ENCODE results near the gene C7orf25.
A peak's percentile ranks its signal among the peaks of the same experiment; 100 is the strongest.

C7orf25 gene

GRCh38 chr7:42940985-42941847 is 29.3 kb upstream of the C7orf25 start:
- no peaks in the 10 kb centered on the region for H3K27me3 ChIP-seq (ENCODE audit: control insufficient read depth in 1 of 2, insufficient read depth in 2 of 2, low read length in 2 of 2)
- no peak overlapping the region for H3K27ac ChIP-seq (ENCODE audit: low read depth, low read length)
- no peaks in the 10 kb centered on the region for H3K9me3 ChIP-seq (ENCODE audit: low read length)
- H3K9ac ChIP-seq (ENCODE audit: low read length): no peak overlapping the region
- no peak overlapping the region for H3K4me3 ChIP-seq (ENCODE audit: low read depth in 1 of 2, low read length in 2 of 2)
- H3K4me1 ChIP-seq (ENCODE audit: insufficient read depth, low read length): no peaks in the 10 kb centered on the region
- peaks cover 25% of the 10 kb centered on the region for H3K36me3 ChIP-seq (ENCODE audit: insufficient read depth, low read length)

DNA sequence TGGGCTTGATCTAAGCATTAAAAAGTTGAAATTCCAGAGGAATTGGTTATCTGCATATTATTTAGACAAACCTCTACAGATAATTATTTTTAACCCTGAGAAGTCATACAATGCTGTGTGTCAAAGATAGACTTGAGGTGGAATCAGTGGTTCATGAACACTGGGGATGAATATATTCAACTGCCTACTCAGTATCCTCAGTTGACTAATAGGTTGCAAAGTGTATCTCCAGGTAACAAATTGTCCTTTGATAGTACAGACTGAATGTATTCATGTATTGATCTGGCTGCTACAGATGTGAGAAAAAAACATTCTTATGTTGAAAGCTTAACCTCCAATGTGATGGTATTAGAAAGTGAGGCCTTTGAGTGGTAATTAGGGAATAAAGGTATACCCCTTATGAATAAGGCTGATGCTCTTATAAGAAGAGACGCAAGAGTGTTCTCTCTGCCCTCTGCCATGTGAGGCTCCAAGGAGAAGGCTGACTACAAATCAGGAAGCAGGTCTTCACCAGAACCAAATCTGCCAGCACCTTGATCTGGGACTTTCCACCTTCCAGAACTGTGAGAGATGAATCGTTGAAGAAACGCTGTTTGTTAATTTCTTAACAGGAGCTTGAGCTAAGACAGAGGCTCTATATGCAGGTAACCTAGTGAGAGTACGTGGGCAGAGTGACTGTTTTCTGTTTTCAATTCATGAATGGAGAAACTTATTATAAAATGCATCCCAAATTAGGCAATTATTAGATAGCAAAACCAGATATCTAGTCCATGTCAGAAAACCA is 27.8 kb upstream of the C7orf25 start:
- Histone ChIP-seq H3K4me3 (ENCODE audit: low read depth in 1 of 2, low read length in 2 of 2) (no peak overlapping the region), H3K27ac (ENCODE audit: low read depth, low read length) (no peak overlapping the region), H3K4me1 (ENCODE audit: insufficient read depth, low read length) (no peaks in the 10 kb centered on the region), H3K36me3 (ENCODE audit: insufficient read depth, low read length) (peaks cover 32% of the 10 kb centered on the region), H3K9ac (ENCODE audit: low read length) (no peak overlapping the region), H3K27me3 (ENCODE audit: control insufficient read depth in 1 of 2, insufficient read depth in 2 of 2, low read length in 2 of 2) (no peaks in the 10 kb centered on the region), H3K9me3 (ENCODE audit: low read length) (no peaks in the 10 kb centered on the region)

DNA sequence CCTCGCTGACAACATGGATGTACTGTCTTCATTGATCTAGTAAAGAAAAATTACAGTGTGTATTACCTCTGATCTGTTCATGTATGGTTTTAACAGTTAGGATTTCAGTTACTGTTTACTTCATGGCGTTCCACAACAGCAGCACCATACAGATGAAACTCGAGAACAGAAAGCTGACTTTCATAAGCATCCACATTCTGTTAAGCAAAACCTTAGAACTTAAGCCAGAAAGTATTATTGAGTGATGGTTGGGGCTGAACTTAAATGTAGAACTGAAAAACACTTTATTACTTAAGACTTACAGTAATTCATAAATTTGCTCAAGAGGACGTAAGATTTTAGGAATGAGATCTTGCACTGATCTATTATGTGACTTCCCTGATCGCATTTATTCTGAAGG is 24.0 kb upstream of the C7orf25 start:
- peaks cover 32% of the 10 kb centered on the region for H3K36me3 ChIP-seq (ENCODE audit: insufficient read depth, low read length)
- H3K4me1 ChIP-seq (ENCODE audit: insufficient read depth, low read length): peaks cover 12% of the 10 kb centered on the region

DNA sequence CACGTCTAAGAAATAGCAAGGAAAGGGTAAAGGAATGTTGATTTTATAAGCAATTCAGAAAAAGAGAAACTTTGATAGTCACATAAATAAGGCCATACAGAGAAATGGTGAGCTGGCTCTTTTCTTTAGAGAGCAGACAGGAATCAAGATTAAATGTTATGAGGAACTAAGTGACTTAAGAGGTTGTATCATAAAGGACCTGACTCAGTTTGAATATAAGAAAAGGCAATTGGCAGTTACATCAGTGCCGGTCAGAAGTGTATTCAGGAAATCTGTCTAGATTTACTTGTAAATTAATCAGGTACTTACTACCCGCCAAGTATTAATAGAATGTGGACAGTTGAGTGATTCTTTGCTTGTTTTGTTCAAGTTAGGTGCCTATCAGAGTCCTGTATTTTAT is 22.4 kb upstream of the C7orf25 start:
- Histone ChIP-seq H3K27me3 (ENCODE audit: control insufficient read depth in 1 of 2, insufficient read depth in 2 of 2, low read length in 2 of 2) (no peaks in the 10 kb centered on the region), H3K27ac (ENCODE audit: low read depth, low read length) (no peak overlapping the region), H3K9me3 (ENCODE audit: low read length) (no peaks in the 10 kb centered on the region), H3K9ac (ENCODE audit: low read length) (no peak overlapping the region), H3K4me3 (ENCODE audit: low read depth in 1 of 2, low read length in 2 of 2) (no peak overlapping the region), H3K4me1 (ENCODE audit: insufficient read depth, low read length) (peaks cover 27% of the 10 kb centered on the region), H3K36me3 (ENCODE audit: insufficient read depth, low read length) (peaks cover 25% of the 10 kb centered on the region)

More for the DNA sequence above, 24.0 kb upstream of the C7orf25 start:
- Histone ChIP-seq H3K27me3 (ENCODE audit: control insufficient read depth in 1 of 2, insufficient read depth in 2 of 2, low read length in 2 of 2) (no peaks in the 10 kb centered on the region), H3K9me3 (ENCODE audit: low read length) (no peaks in the 10 kb centered on the region), H3K9ac (ENCODE audit: low read length) (no peak overlapping the region), H3K4me3 (ENCODE audit: low read depth in 1 of 2, low read length in 2 of 2) (no peak overlapping the region), H3K27ac (ENCODE audit: low read depth, low read length) (no peak overlapping the region)

GRCh38 chr7:42932811-42933591 is 21.1 kb upstream of the C7orf25 start:
- H3K4me1 ChIP-seq (ENCODE audit: insufficient read depth, low read length): peaks cover 32% of the 10 kb centered on the region
- no peaks in the 10 kb centered on the region for H3K27me3 ChIP-seq (ENCODE audit: control insufficient read depth in 1 of 2, insufficient read depth in 2 of 2, low read length in 2 of 2)
- H3K9ac ChIP-seq (ENCODE audit: low read length): peak overlapping the region; percentile 97
- peak overlapping the region; percentile 76 to 87 for H3K4me3 ChIP-seq (ENCODE audit: low read depth in 1 of 2, low read length in 2 of 2)
- H3K36me3 ChIP-seq (ENCODE audit: insufficient read depth, low read length): peaks cover 17% of the 10 kb centered on the region
- H3K9me3 ChIP-seq (ENCODE audit: low read length): no peaks in the 10 kb centered on the region
- peak overlapping the region; percentile 78 for H3K27ac ChIP-seq (ENCODE audit: low read depth, low read length)

- H3K36me3 ChIP-seq (ENCODE audit: insufficient read depth, low read length): peaks cover 12% of the 10 kb centered on the region
- H3K4me1 ChIP-seq (ENCODE audit: insufficient read depth, low read length): peaks cover 32% of the 10 kb centered on the region
Observed at GRCh38 chr7:42931834-42932651, 20.2 kb upstream of the C7orf25 start, which contains the start of the genes MRPL32 and PSMA2. Gene MRPL32, plus strand, starts transcription at chr7:42932376. Its CDS starts 11 bp downstream, at chr7:42932387. Gene PSMA2, minus strand, starts transcription at chr7:42932174. Its CDS starts 16 bp downstream, at chr7:42932158.

GRCh38 chr7:42931447-42931833 is 19.6 kb upstream of the C7orf25 start:
- Histone ChIP-seq H3K4me3 (ENCODE audit: low read depth in 1 of 2, low read length in 2 of 2) (peak overlapping the region; percentile 70 to 87), H3K36me3 (ENCODE audit: insufficient read depth, low read length) (peaks cover 13% of the 10 kb centered on the region), H3K27me3 (ENCODE audit: control insufficient read depth in 1 of 2, insufficient read depth in 2 of 2, low read length in 2 of 2) (no peaks in the 10 kb centered on the region), H3K9ac (ENCODE audit: low read length) (peak overlapping the region; percentile 97), H3K4me1 (ENCODE audit: insufficient read depth, low read length) (peaks cover 32% of the 10 kb centered on the region), H3K27ac (ENCODE audit: low read depth, low read length) (peak overlapping the region; percentile 29), H3K9me3 (ENCODE audit: low read length) (no peaks in the 10 kb centered on the region)

More at GRCh38 chr7:42931834-42932651, 20.2 kb upstream of the C7orf25 start, which contains the start of the genes MRPL32 and PSMA2:
- Histone ChIP-seq H3K9me3 (ENCODE audit: low read length) (no peaks in the 10 kb centered on the region), H3K27ac (ENCODE audit: low read depth, low read length) (peak within 1 kb of the TSS; percentile 78), H3K4me3 (ENCODE audit: low read depth in 1 of 2, low read length in 2 of 2) (peak within 1 kb of the TSS; percentile 76 to 87), H3K27me3 (ENCODE audit: control insufficient read depth in 1 of 2, insufficient read depth in 2 of 2, low read length in 2 of 2) (no peaks in the 10 kb centered on the region), H3K9ac (ENCODE audit: low read length) (peak within 1 kb of the TSS; percentile 97)

GRCh38 chr7:42930889-42931288 is 19.0 kb upstream of the C7orf25 start:
- Histone ChIP-seq H3K9me3 (ENCODE audit: low read length) (no peaks in the 10 kb centered on the region), H3K27me3 (ENCODE audit: control insufficient read depth in 1 of 2, insufficient read depth in 2 of 2, low read length in 2 of 2) (no peaks in the 10 kb centered on the region), H3K4me1 (ENCODE audit: insufficient read depth, low read length) (peaks cover 32% of the 10 kb centered on the region), H3K9ac (ENCODE audit: low read length) (no peak overlapping the region), H3K4me3 (ENCODE audit: low read depth in 1 of 2, low read length in 2 of 2) (peak overlapping the region; percentile 70 to 87), H3K27ac (ENCODE audit: low read depth, low read length) (peak overlapping the region; percentile 29), H3K36me3 (ENCODE audit: insufficient read depth, low read length) (peaks cover 16% of the 10 kb centered on the region)

GRCh38 chr7:42929449-42929848 is 17.6 kb upstream of the C7orf25 start:
- H3K4me1 ChIP-seq (ENCODE audit: insufficient read depth, low read length): peaks cover 32% of the 10 kb centered on the region
- H3K36me3 ChIP-seq (ENCODE audit: insufficient read depth, low read length): peaks cover 23% of the 10 kb centered on the region
- H3K9me3 ChIP-seq (ENCODE audit: low read length): no peaks in the 10 kb centered on the region
- H3K27me3 ChIP-seq (ENCODE audit: control insufficient read depth in 1 of 2, insufficient read depth in 2 of 2, low read length in 2 of 2): no peaks in the 10 kb centered on the region
- no peak overlapping the region for H3K9ac ChIP-seq (ENCODE audit: low read length)
- H3K4me3 ChIP-seq (ENCODE audit: low read depth in 1 of 2, low read length in 2 of 2): no peak overlapping the region
- no peak overlapping the region for H3K27ac ChIP-seq (ENCODE audit: low read depth, low read length)

GRCh38 chr7:42928754-42929153 is 16.9 kb upstream of the C7orf25 start:
- Histone ChIP-seq H3K9ac (ENCODE audit: low read length) (no peak overlapping the region), H3K36me3 (ENCODE audit: insufficient read depth, low read length) (peaks cover 28% of the 10 kb centered on the region), H3K4me3 (ENCODE audit: low read depth in 1 of 2, low read length in 2 of 2) (no peak overlapping the region), H3K27ac (ENCODE audit: low read depth, low read length) (no peak overlapping the region), H3K27me3 (ENCODE audit: control insufficient read depth in 1 of 2, insufficient read depth in 2 of 2, low read length in 2 of 2) (no peaks in the 10 kb centered on the region), H3K4me1 (ENCODE audit: insufficient read depth, low read length) (peaks cover 30% of the 10 kb centered on the region), H3K9me3 (ENCODE audit: low read length) (no peaks in the 10 kb centered on the region)
